Measurements from ENCODE around the gene TBC1D9. TPM values are rescaled to one million over a fixed set of nuclear protein-coding genes. Genes with fewer than 3 reads are reported as not detected.
A peak's percentile ranks its signal among the peaks of the same experiment; 100 is the strongest.

TBC1D9 gene
- total and polyA plus RNA-seq, 2 of the 13 experiments (the other 11 are each of a cell fraction or from before 2014, with no cell fraction given) = 11.9 to 12.2 TPM

DNA sequence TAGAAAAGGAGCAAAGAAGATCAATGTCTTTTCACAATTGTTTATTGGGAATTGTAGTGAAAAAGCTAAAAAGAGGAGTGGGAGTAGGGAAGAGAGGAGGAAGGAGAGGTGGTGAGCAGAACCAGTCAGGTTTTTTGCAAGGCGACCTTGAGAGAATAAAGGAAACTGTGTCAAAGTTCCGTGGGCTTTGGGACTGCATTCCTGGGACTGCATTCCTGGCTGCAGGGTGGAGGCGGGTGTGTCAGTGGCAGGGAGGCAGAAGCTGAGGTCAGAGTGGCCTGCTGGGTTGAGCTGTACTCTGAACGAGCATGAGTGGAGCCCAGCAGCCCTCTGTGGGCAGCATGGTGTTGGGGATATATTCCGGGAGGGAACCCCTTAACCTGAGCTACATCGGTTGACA, 120.6 kb downstream of the TBC1D9 start (continued):
- TF ChIP-seq ZNF597 (CRISPR knock-in tag; IDR thresholded peaks at IDR 0.05) (no peak), ZBTB39 (CRISPR knock-in tag; IDR thresholded peaks at IDR 0.05) (no peak), CREB3 (CRISPR knock-in tag; IDR thresholded peaks at IDR 0.05) (no peak), MIER2 (CRISPR knock-in tag; IDR thresholded peaks at IDR 0.05) (no peak; the same call in 1 of the 2 replicates), TRIM24 (CRISPR knock-in tag; IDR thresholded peaks at IDR 0.05) (no peak), NFYC (CRISPR knock-in tag; IDR thresholded peaks at IDR 0.05) (no peak), ZNF607 (CRISPR knock-in tag; IDR thresholded peaks at IDR 0.05; ENCODE audit: borderline replicate concordance) (no peak), SP4 (CRISPR knock-in tag; IDR thresholded peaks at IDR 0.05) (no peak), ZBTB21 (CRISPR knock-in tag; IDR thresholded peaks at IDR 0.05) (no peak), SP1 (IDR thresholded peaks at IDR 0.05) (no peak), SP1 (CRISPR knock-in tag; IDR thresholded peaks at IDR 0.05) (no peak), ZNF770 (CRISPR knock-in tag; IDR thresholded peaks at IDR 0.05) (peak; percentile 43; the same call in 1 of the 2 replicates), SOX5 (CRISPR knock-in tag; IDR thresholded peaks at IDR 0.05; ENCODE audit: borderline replicate concordance) (peak; percentile 47; the same call in 1 of the 2 replicates), KLF9 (CRISPR knock-in tag; IDR thresholded peaks at IDR 0.05; ENCODE audit: low read depth) (no peak), ZNF614 (CRISPR knock-in tag; IDR thresholded peaks at IDR 0.05; ENCODE audit: borderline replicate concordance) (no peak), TOPORS (CRISPR knock-in tag; IDR thresholded peaks at IDR 0.05) (no peak), HNF4A (CRISPR knock-in tag; IDR thresholded peaks at IDR 0.05) (peak; percentile 46), POGZ (CRISPR knock-in tag; IDR thresholded peaks at IDR 0.05) (peak; percentile 74), ZBTB20 (CRISPR knock-in tag; IDR thresholded peaks at IDR 0.05; ENCODE audit: borderline replicate concordance, low read depth) (no peak), TRIM22 (IDR thresholded peaks at IDR 0.05) (no peak)
- TF ChIP-seq, protein P1, sequence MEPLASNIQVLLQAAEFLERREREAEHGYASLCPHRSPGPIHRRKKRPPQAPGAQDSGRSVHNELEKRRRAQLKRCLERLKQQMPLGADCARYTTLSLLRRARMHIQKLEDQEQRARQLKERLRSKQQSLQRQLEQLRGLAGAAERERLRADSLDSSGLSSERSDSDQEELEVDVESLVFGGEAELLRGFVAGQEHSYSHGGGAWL (CRISPR knock-in tag; IDR thresholded peaks at IDR 0.05) = no peak
- TF ChIP-seq, protein P2, sequence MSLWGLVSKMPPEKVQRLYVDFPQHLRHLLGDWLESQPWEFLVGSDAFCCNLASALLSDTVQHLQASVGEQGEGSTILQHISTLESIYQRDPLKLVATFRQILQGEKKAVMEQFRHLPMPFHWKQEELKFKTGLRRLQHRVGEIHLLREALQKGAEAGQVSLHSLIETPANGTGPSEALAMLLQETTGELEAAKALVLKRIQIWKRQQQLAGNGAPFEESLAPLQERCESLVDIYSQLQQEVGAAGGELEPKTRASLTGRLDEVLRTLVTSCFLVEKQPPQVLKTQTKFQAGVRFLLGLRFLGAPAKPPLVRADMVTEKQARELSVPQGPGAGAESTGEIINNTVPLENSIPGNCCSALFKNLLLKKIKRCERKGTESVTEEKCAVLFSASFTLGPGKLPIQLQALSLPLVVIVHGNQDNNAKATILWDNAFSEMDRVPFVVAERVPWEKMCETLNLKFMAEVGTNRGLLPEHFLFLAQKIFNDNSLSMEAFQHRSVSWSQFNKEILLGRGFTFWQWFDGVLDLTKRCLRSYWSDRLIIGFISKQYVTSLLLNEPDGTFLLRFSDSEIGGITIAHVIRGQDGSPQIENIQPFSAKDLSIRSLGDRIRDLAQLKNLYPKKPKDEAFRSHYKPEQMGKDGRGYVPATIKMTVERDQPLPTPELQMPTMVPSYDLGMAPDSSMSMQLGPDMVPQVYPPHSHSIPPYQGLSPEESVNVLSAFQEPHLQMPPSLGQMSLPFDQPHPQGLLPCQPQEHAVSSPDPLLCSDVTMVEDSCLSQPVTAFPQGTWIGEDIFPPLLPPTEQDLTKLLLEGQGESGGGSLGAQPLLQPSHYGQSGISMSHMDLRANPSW (CRISPR knock-in tag; IDR thresholded peaks at IDR 0.05; ENCODE audit: borderline replicate concordance) = no peak

Measured in HepG2 (cell line).